GM12864 (cell line): Measurements from ENCODE around the gene NDUFB10.
A peak's percentile ranks its signal among the peaks of the same experiment; 100 is the strongest.

Source experiments
- DNase-seq: peaks from one replicate; pipeline ENCODE4 v3.0.0-alpha.2; 2011; ENCODE audit warnings: low read depth
- H3K4me3 ChIP-seq: 2 replicates; pipeline ENCODE4 v1.5.1; 2011; ENCODE audit warnings: mild to moderate bottlenecking, low read depth, low read length, control low read depth
- TF ChIP-seq, protein P1 (sequence below): IDR thresholded peaks from 2 replicates; pipeline ENCODE4 v1.5.1; 2011; ENCODE audit warnings: low read depth, mild to moderate bottlenecking, moderate library complexity, low read length, control low read depth, inconsistent platforms; ENCODE audit errors: missing control alignments

Gene NDUFB10

DNA sequence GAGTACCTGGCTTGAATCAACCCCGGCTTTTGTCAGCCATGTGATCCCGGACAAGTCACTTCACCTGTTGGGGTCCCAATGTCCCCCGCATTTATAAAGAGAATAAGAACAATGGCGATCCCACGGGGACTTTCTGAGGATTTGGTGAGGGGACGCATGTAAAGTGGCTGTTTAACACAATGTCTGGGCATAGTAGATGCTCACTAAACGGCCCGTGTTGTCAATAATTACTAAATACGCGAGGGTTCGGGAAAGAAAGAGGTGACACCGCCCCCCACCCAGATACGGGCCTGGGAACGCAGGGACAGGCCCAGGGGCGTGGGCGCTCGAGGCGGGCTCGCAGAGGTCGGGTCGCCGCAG, 32.2 kb downstream of the NDUFB10 start:
- DNase-seq, result no peak
- peak overlapping the region; percentile 52 for H3K4me3 ChIP-seq
- TF ChIP-seq, protein P1, sequence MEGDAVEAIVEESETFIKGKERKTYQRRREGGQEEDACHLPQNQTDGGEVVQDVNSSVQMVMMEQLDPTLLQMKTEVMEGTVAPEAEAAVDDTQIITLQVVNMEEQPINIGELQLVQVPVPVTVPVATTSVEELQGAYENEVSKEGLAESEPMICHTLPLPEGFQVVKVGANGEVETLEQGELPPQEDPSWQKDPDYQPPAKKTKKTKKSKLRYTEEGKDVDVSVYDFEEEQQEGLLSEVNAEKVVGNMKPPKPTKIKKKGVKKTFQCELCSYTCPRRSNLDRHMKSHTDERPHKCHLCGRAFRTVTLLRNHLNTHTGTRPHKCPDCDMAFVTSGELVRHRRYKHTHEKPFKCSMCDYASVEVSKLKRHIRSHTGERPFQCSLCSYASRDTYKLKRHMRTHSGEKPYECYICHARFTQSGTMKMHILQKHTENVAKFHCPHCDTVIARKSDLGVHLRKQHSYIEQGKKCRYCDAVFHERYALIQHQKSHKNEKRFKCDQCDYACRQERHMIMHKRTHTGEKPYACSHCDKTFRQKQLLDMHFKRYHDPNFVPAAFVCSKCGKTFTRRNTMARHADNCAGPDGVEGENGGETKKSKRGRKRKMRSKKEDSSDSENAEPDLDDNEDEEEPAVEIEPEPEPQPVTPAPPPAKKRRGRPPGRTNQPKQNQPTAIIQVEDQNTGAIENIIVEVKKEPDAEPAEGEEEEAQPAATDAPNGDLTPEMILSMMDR, result no peak

DNA sequence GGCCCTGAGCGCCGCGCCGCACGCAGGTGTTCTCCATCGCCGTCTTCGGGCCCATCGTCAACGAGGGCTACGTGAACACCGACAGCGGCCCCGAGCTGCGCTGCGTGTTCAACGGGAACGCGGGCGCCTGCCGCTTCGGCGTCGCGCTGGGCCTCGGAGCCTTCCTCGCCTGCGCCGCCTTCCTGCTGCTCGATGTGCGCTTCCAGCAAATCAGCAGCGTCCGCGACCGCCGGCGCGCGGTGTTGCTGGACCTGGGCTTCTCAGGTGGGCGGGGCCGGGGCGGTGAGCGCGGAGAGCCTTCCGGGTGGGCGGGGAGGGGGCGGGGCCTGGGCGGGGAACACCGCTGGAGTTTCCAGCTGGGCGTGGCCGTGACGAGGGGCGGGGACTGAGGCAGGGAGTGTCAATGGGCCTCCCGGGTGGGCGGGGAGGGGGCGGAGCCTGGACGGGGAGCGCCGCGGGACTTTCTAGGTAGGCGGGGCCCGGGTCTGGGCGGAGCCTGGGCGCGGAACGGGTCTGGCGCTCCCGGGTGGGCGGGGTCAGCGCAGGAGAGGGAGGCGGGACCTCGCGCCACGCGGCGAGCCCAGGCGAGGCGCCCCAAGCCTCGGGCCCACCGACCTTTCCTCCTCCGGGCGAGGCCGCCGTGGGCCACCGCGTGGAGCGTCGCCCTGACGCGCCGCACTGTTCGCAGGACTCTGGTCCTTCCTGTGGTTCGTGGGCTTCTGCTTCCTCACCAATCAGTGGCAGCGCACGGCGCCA, 32.8 kb downstream of the NDUFB10 start:
- H3K4me3 ChIP-seq, result peak overlapping the region; percentile 52
- TF ChIP-seq, protein P1, result no peak
- peak; percentile 68 for DNase-seq

DNA sequence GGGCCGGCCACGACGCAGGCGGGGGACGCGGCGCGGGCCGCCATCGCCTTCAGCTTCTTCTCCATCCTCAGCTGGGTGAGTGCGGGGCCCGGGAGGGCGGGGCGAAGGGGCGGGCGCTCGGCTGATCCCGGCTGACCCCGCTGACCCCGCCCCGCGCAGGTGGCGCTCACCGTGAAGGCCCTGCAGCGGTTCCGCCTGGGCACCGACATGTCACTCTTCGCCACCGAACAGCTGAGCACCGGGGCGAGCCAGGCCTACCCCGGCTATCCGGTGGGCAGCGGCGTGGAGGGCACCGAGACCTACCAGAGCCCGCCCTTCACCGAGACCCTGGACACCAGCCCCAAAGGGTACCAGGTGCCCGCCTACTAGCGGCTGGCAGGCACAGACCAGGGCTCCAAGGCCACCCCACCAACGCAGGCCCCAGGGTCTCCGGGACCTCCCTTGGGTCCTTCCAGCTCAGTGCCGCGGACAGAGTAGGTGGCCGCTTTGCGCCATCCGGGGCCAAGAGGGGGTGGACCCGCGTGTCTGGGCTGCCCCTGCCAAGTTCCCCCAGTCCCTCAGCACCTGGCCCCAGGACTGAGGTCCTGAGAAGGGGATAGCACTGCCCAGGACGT, 33.5 kb downstream of the NDUFB10 start:
- H3K4me3 ChIP-seq, result no peak overlapping the region
- TF ChIP-seq, protein P1, result no peak
- no peak for DNase-seq

DNA sequence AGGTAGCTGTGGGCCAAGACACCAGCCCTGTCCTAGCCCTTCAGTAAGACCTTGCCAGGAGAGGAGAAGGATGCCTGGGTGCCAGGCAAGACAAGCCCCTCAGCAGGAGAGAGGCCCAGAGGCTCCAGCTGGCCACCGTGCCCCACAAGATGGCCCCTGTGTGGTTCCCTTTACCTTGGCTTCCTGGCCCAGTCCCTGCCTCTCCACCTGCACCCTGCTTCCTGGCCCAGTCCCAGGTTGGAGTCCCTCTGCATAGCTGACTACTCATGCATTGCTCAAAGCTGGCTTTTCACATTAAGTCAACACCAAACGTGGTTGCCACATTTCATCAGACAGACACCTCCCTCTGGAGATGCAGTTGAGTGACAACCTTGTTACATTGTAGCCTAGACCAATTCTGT, 34.4 kb downstream of the NDUFB10 start:
- H3K4me3 ChIP-seq, result no peak overlapping the region
- no peak for DNase-seq

DNA sequence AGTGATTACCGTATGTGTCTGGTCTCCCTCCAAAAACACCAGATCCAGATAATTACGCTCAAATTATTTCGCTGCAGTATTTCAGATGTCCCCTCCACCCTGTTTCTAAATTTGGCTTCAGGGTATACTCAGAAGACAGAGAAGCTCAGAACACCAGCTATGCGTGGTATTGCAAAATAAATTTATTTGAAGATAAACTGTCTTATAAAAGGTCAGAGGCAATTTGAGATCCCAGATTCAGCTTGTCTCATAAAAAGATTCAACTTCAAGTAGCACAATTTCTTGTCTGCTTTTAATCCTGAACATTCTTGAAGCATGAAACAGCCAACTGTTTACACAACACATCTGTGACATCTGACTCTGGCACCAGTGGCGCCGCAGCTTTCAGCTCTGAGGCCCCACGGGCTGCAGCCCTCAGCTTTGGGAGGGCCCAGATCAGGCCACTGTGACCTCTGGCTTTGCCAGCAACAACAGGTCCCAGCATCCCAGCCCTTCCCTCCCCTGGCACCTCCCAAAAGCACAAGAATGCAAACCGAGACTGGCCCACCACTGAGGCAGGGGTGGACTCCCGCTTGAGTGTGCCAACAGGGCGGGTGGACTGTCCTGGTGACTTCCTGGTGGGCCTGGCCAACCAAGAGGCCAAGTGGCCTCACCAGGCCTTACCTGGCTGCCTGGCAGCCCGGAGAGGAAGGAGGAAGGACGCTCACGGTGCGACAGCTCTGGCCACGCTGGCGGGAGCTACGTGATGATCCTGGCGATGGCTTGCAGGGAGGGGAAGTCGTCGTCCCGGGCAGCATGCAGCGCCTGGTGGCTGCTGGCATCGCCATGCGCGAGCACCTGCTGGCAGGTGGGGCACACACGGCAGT, 38.4 kb downstream of the NDUFB10 start:
- DNase-seq, result no peak
- TF ChIP-seq, protein P1, result no peak
- H3K4me3 ChIP-seq, result no peak overlapping the region

More for the DNA sequence above, 34.4 kb downstream of the NDUFB10 start:
- TF ChIP-seq, protein P1, result no peak

DNA sequence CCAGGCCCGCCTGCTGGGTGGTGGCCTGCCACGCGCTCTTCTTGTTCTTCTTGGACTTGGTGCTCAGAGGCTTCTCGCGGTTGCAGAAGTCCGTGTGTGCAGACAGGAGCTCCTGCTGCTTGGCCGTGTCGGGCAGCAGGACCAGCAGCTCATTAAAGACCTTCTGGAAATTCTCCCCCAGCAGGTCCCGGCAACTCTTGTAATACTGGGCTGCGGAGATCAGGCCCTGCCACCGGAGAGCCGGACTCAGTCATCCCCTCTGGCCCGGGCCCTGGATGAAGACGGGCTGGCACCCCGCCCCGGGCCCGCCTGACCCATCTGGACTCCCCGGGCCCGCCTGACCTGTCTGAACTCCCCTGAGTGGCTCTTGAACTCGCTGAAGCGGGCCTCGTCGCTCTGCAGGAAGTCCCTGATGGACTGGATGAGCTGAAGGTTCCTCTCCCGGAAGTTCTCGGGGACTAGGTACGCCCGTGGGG, 39.1 kb downstream of the NDUFB10 start:
- TF ChIP-seq, protein P1, result no peak
- DNase-seq, result no peak
- H3K4me3 ChIP-seq, result no peak overlapping the region
